HepG2 (cell line): ENCODE data around the gene CAMK2A. TPM values are rescaled to one million over a fixed set of nuclear protein-coding genes. Genes with fewer than 3 reads are reported as not detected.

Source experiments
- ATAC-seq: fragments of 200-7000 bp; cut with Tn5 transposase; 3 replicates; pipeline ENCODE4 v1.9.1; 2020; ENCODE audit warnings: mild to moderate bottlenecking, moderate library complexity
- BruUV-seq: library from RNA; stranded (reverse); fragments of 400-500 nt; replicated peaks from 2 replicates; lab custom pipeline; 2021; lab: Mats Ljungman, UMichigan
- CTCF ChIA-PET: fragments of 300-600 bp; formaldehyde crosslinking; extraction: SDS; loops from one replicate; lab custom pipeline; 2021; ENCODE audit warnings: low total read pairs, inconsistent platforms, low intra/inter-chr PET ratio; lab: Yijun Ruan, JAX
- POLR2A ChIA-PET: fragments of 350-600 bp; sonication (Branson Sonifier 250); formaldehyde crosslinking; loops from one replicate; lab custom pipeline; 2020; ENCODE audit warnings: antibody characterized with exemption, inconsistent platforms; lab: Yijun Ruan, JAX
- DNase-seq: peaks from one replicate; pipeline ENCODE4 v3.0.0-alpha.2; 2015; ENCODE audit warnings: low spot score
- FAIRE-seq: peaks from 3 replicates; lab custom pipeline; 2011; peaks lifted over from hg19 to GRCh38; lab: Jason Lieb, UNC
- H2AFZ ChIP-seq: one replicate; pipeline ENCODE4 v1.6.1; 2011; ENCODE audit warnings: low read length, inconsistent platforms
- H3K27ac ChIP-seq: fragments of 300-600 bp; 3 replicates; pipeline ENCODE4 v1.8.0; 2011; ENCODE audit warnings: mixed run types, mild to moderate bottlenecking, mixed read lengths, low read length, inconsistent platforms; ENCODE audit not compliant: insufficient read depth; ENCODE audit errors: extremely low read length
- H3K27me3 ChIP-seq, 2 experiments: fragments of 200-600 bp in 1 of 2; 2 replicates in 1 of 2; 3 replicates in 1 of 2; pipeline versions ENCODE4 v1.6.0 to v1.8.0; 2011; ENCODE audit warnings: low read length in 2 of 2, mild to moderate bottlenecking in 2 of 2, moderate library complexity in 2 of 2, inconsistent platforms in 1 of 2; ENCODE audit not compliant: insufficient read depth in 2 of 2, control insufficient read depth in 1 of 2
- H3K36me3 ChIP-seq, 2 experiments: fragments of 200-600 bp in 1 of 2; replicated peaks in 1 of 2; 2 replicates in 1 of 2; 3 replicates in 1 of 2; pipeline versions ENCODE4 v1.5.1 to v1.8.0; 2011; ENCODE audit warnings: low read length in 2 of 2, inconsistent platforms in 1 of 2; ENCODE audit not compliant: insufficient read depth in 2 of 2, control insufficient read depth in 1 of 2
- H3K4me1 ChIP-seq: 2 replicates; pipeline ENCODE4 v1.5.1; 2012; ENCODE audit warnings: low read length, inconsistent platforms; ENCODE audit not compliant: insufficient read depth
- H3K4me2 ChIP-seq: 2 replicates; pipeline ENCODE4 v1.6.0; 2011; ENCODE audit warnings: low read depth, low read length, inconsistent platforms
- H3K4me3 ChIP-seq, 3 experiments: fragments of 200-600 bp in 1 of 3; sonication (generic), shearing (Covaris generic) in 1 of 3; replicated peaks in 1 of 3; 2 replicates each; pipeline ENCODE4 v1.5.1; 2011 to 2016; ENCODE audit warnings: low read length in 3 of 3, inconsistent platforms in 2 of 3, low read depth in 2 of 3, mild to moderate bottlenecking in 2 of 3, control low read depth in 1 of 3, mixed read lengths in 1 of 3; ENCODE audit not compliant: insufficient read depth in 1 of 3
- H3K79me2 ChIP-seq: one replicate; pipeline ENCODE4 v1.6.1; 2011; ENCODE audit warnings: low read length, inconsistent platforms; ENCODE audit not compliant: insufficient read depth
- H3K9ac ChIP-seq: 2 replicates; pipeline ENCODE4 v1.6.0; 2011; ENCODE audit warnings: mild to moderate bottlenecking, low read depth, low read length, inconsistent platforms; ENCODE audit not compliant: insufficient read depth
- H3K9me3 ChIP-seq: 2 replicates; pipeline ENCODE4 v1.5.1; 2012; ENCODE audit warnings: mild to moderate bottlenecking, low read length
- H4K20me1 ChIP-seq: 2 replicates; pipeline ENCODE4 v1.6.0; 2011; ENCODE audit warnings: inconsistent platforms, mild to moderate bottlenecking, low read length, moderate library complexity; ENCODE audit not compliant: insufficient read depth
- AGO1 ChIP-seq: fragments of 200-400 bp; formaldehyde crosslinking; IDR thresholded peaks from 2 replicates; pipeline ENCODE4 v1.6.1; 2017; ENCODE audit warnings: mild to moderate bottlenecking, low read depth, low read length, moderate library complexity; ENCODE audit not compliant: poor library complexity, severe bottlenecking
- AGO2 ChIP-seq: fragments of 200-400 bp; formaldehyde crosslinking; optimal IDR thresholded peaks from 2 replicates; pipeline ENCODE3; 2017; ENCODE audit warnings: mild to moderate bottlenecking, low read depth, low read length, moderate library complexity
- CCAR2 ChIP-seq: fragments of 200-400 bp; formaldehyde crosslinking; optimal IDR thresholded peaks from 2 replicates; pipeline ENCODE3; 2018; ENCODE audit warnings: low read depth, mild to moderate bottlenecking, low read length, moderate library complexity
- PAF1 ChIP-seq: IDR thresholded peaks from 2 replicates; pipeline ENCODE4 v1.6.1; 2016; ENCODE audit warnings: missing genetic modification reagents, missing compliant biosample characterization
- PLRG1 ChIP-seq: fragments of 450-650 bp; conservative IDR thresholded peaks from 2 replicates; pipeline ENCODE4 v1.6.1; 2016
- RBFOX2 ChIP-seq: fragments of 200-400 bp; formaldehyde crosslinking; IDR thresholded peaks from 2 replicates; pipeline ENCODE4 v1.6.1; 2017; ENCODE audit warnings: low read depth, mild to moderate bottlenecking, low read length
- REPIN1 ChIP-seq: sonication (generic); formaldehyde crosslinking; IDR thresholded peaks from 2 replicates; pipeline ENCODE4 v1.8.0; 2022; ENCODE audit warnings: missing genetic modification reagents, low read depth, mild to moderate bottlenecking, borderline replicate concordance
- TBX3 ChIP-seq: fragments of 450-650 bp; IDR thresholded peaks from 2 replicates; pipeline ENCODE4 v1.6.1; 2017; ENCODE audit warnings: antibody characterized with exemption, mild to moderate bottlenecking, inconsistent platforms, borderline replicate concordance
- ZNF225 ChIP-seq: sonication (generic); formaldehyde crosslinking; IDR thresholded peaks from 2 replicates; pipeline ENCODE4 v1.4.0; 2020; ENCODE audit warnings: mild to moderate bottlenecking, missing genetic modification reagents
- ZNF350 ChIP-seq: sonication (generic); formaldehyde crosslinking; IDR thresholded peaks from 2 replicates; pipeline ENCODE4 v1.4.0; 2020; ENCODE audit warnings: mild to moderate bottlenecking, low read depth, missing genetic modification reagents, borderline replicate concordance
- WGBS: methylation state at CpG from one replicate; pipeline ENCODE4 v1.1.6; 2017; ENCODE audit warnings: low lambda C conversion rate; 5-methylcytosine and 5-hydroxymethylcytosine counted together
- in situ Hi-C: cut with HindIII; loops from 2 replicates; pipeline ENCODE4 v1.10.0; 2017; ENCODE audit warnings: low pct_unique_long_range_greater_than_20kb; ENCODE audit not compliant: extremely low pct_ligation_motif_present
- intact Hi-C: fragments of 100-400 bp; cut with micrococcal nuclease; formaldehyde crosslinking; loops from one replicate; pipeline ENCODE4 v1.10.0; 2022; ENCODE audit not compliant: unreplicated experiment
- polyA plus RNA-seq, 8 experiments: library from polyadenylated mRNA; depleted of rRNA in 3 of 8; stranded (reverse) in 7 of 8; unstranded in 1 of 8; fragments of >200 nt; fragmentation: Illumina TruSeq in 4 of 8; extraction: Trizol in 4 of 8; gene quantifications; 2 replicates each; pipeline versions ENCODE4 v1.2.1 to v1.2.3, GENCODE V29; 2011 to 2016; ENCODE audit warnings: low read depth in 4 of 8, missing spikeins in 1 of 8, mixed read lengths in 1 of 8; ENCODE audit not compliant: insufficient read depth in 1 of 8
- total RNA-seq, 5 experiments: library from RNA; depleted of rRNA; stranded (reverse); fragments of >200 nt; fragmentation: Illumina TruSeq; extraction: Trizol; gene quantifications; 2 replicates each; pipeline ENCODE4 v1.2.3, GENCODE V29; 2016; ENCODE audit warnings: low read depth in 1 of 5
- TF ChIP-seq, protein P1 (sequence below): sonication (generic); formaldehyde crosslinking; IDR thresholded peaks from 2 replicates; pipeline ENCODE4 v1.4.0; 2020; ENCODE audit warnings: mild to moderate bottlenecking, low read depth, missing genetic modification reagents

CAMK2A gene
- total and polyA plus RNA-seq, 2 of the 13 experiments (the other 11 are each of a cell fraction or from before 2014, with no cell fraction given): 0.11 TPM; not detected in 1

DNA sequence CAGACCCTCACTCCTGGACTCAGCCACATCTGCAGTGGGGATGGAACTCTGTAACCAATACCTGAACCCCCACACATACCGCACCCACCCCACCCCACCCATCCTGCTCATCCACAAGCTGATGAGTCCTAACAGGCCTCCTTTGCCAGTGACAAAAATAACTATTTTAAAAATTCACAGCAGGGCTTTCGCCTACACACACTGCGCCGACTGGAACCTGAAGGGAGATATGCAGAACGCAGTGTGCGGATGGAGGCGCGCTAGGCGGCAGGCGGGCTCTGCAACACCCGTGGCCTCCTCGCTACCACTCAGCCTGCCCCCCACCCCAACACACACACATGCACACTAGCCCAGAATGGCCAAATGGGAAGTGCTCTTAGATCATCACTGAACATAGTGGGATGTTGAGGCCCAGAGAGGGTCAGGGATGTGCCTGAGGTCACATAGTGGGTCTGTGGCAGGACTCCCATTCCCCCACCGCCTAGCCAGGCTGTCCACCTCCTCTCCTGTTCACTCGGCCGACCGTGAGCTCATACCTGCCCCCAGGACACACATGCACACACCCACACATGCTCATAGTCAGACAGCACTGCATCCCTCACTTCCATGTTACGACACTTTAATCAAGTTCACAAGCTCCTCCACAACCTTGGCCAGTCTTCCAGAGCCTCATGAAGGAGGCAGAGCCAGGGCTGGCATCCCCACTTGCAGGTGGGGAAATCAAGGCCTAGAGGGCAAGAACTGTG, 6.3 kb upstream of the CAMK2A start:
- H2AFZ ChIP-seq: no peak overlapping the region
- ChIA-PET POLR2A (interaction anchor here (0.7 to 2.7 kb wide), 4 partner anchors 10 to 159 kb away, joined by 3 to 12 read pairs (median 4); no protein-coding TSS in a partner anchor), CTCF (no interaction called here)
- H4K20me1 ChIP-seq: no peaks in the 10 kb centered on the region
- no peak overlapping the region for H3K9ac ChIP-seq
- no peak overlapping the region for H3K4me2 ChIP-seq
- no peak overlapping the region for H3K4me3 ChIP-seq
- in situ Hi-C loops: loop anchor here (10.0 kb wide), 1 partner anchor 149 kb away; the partner anchor contains the start of gene RPS14
- H3K9me3 ChIP-seq: no peaks in the 10 kb centered on the region
- H3K27me3 ChIP-seq: no peaks in the 10 kb centered on the region
- TF ChIP-seq ZNF225 (CRISPR knock-in tag) (no peak), RBFOX2 (0 out of 2 replicates have a peak, but pooled peaks have one; percentile 21), CCAR2 (no peak), AGO2 (peak; percentile 44)
- TF ChIP-seq, all 625 proteins: peak for 2
- no peaks in the 10 kb centered on the region; a peak in 1 of 5 replicates for H3K36me3 ChIP-seq
- H3K4me1 ChIP-seq: peaks cover 38% of the 10 kb centered on the region
- peaks cover 5% of the 10 kb centered on the region for H3K79me2 ChIP-seq
- no peak overlapping the region for H3K27ac ChIP-seq
- no peak for FAIRE-seq
- DNase-seq: no peak
- intact Hi-C loops: no loop called here
- 94% methylated on average over 17 of the region's 17 CpGs for WGBS
- ATAC-seq: no peak
- no TSS peak for BruUV-seq

DNA sequence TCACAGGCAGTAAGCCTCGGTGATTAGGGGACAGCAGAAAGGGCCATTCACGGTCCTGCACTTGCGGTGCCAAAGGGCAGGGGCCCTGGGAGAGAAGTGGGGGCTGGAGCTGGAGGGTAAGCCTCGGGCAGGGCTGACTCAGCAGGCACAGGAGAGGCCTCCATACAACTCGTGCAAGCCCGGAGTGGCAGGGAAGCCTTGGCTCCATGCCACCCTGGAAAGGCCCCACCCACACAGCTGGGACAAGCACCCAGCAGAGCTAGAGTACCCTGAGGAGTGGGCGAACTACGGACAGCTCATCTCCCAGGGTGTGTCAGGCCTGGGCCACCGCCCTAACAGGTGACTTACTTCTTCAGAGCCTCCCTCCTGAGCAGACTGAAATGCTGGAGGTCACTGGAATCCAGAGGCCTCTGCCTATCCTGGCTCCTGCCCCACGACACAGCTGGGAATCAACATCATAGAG, 5.6 kb upstream of the CAMK2A start:
- Histone ChIP-seq H3K27ac (no peak overlapping the region), H3K4me2 (peak overlapping the region; percentile 64), H3K9me3 (no peaks in the 10 kb centered on the region), H3K27me3 (no peaks in the 10 kb centered on the region), H2AFZ (no peak overlapping the region), H4K20me1 (no peaks in the 10 kb centered on the region), H3K4me3 (peak overlapping the region in 1 of 3 experiments; percentile 50; a peak in 1 of 6 replicates), H3K9ac (peak overlapping the region; percentile 15; the same call in 1 of the 2 replicates), H3K79me2 (no peaks in the 10 kb centered on the region), H3K36me3 (no peaks in the 10 kb centered on the region; a peak in 1 of 5 replicates), H3K4me1 (peaks cover 30% of the 10 kb centered on the region)
- DNase-seq: peak; percentile 60
- peak; percentile 80 for ATAC-seq
- in situ Hi-C loops: loop anchor here (10.0 kb wide), 1 partner anchor 150 kb away; the partner anchor contains the start of gene RPS14
- CTCF ChIA-PET: no interaction called here
- no TSS peak for BruUV-seq
- POLR2A ChIA-PET: interaction anchor here (0.7 to 2.7 kb wide), 5 partner anchors 10 to 158 kb away, joined by 3 to 12 read pairs (median 4); no protein-coding TSS in a partner anchor
- no peak for FAIRE-seq
- intact Hi-C loops: no loop called here
- WGBS: 7% methylated on average over 7 of the region's 10 CpGs
- TF ChIP-seq ZNF350 (CRISPR knock-in tag) (no peak), AGO1 (peak; percentile 29), PAF1 (no peak), PLRG1 (no peak), TBX3 (no peak), REPIN1 (0 out of 2 replicates have a peak, but pooled peaks have one; percentile 48)
- TF ChIP-seq, protein P1, sequence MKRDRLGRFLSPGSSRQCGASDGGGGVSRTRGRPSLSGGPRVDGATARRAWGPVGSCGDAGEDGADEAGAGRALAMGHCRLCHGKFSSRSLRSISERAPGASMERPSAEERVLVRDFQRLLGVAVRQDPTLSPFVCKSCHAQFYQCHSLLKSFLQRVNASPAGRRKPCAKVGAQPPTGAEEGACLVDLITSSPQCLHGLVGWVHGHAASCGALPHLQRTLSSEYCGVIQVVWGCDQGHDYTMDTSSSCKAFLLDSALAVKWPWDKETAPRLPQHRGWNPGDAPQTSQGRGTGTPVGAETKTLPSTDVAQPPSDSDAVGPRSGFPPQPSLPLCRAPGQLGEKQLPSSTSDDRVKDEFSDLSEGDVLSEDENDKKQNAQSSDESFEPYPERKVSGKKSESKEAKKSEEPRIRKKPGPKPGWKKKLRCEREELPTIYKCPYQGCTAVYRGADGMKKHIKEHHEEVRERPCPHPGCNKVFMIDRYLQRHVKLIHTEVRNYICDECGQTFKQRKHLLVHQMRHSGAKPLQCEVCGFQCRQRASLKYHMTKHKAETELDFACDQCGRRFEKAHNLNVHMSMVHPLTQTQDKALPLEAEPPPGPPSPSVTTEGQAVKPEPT (CRISPR knock-in tag): no peak
